T-helper 22 cell (primary cell): Measurements from ENCODE around the gene ARL2.
"Not testable (repeated sequence)": the region's sequence is repeated elsewhere in the genome, so short reads cannot be mapped to it uniquely, and the experiment has no call there.

Experiments
- DNase-seq: peaks from one replicate; pipeline ENCODE4 v3.0.0-alpha.2; 2020; ENCODE audit warnings: low read depth

The ARL2 gene

GRCh38 chr11:65013888-65014725, at the start of gene ARL2:
TSS of gene ARL2 (plus strand) at chr11:65014160. CDS start at chr11:65014208, 48 bp downstream.
- DNase-seq, result peak; percentile 77

GRCh38 chr11:64967375-64967774, 46.6 kb upstream of the ARL2 start:
- no peak for DNase-seq

- no peak for DNase-seq
These were observed 44.8 kb upstream of the ARL2 start for GRCh38 chr11:64969209-64969608.

- no peak for DNase-seq
These were observed 43.2 kb upstream of the ARL2 start for GRCh38 chr11:64970731-64971151.

GRCh38 chr11:64971421-64972233, 42.3 kb upstream of the ARL2 start, which contains the start of gene MAJIN:
TSS of gene MAJIN (minus strand) at chr11:64972108. CDS start at chr11:64959405, 12,703 bp downstream.
- peak; percentile 71 for DNase-seq

GRCh38 chr11:64974124-64974523, 39.8 kb upstream of the ARL2 start:
- DNase-seq, result no peak

GRCh38 chr11:64976651-64977050, 37.3 kb upstream of the ARL2 start:
- no peak for DNase-seq

DNA sequence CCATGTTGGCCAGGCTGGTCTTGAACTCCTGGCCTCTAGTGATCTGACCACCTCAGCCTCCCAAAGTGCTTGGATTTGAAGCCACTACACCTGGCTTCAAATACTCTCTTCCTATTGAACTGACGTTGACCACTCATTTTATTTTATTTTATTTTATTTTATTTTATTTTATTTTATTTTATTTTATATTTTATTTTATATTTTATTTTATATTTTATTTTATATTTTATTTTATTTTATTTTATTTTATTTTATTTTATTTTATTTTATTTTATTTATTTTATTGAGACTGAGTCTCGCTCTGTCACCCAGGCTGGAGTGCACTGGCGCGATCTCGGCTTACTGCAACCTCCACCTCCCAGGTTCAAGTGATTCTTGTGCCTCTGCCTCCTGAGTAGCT, 30.6 kb upstream of the ARL2 start:
- not testable (repeated sequence) for DNase-seq

DNA sequence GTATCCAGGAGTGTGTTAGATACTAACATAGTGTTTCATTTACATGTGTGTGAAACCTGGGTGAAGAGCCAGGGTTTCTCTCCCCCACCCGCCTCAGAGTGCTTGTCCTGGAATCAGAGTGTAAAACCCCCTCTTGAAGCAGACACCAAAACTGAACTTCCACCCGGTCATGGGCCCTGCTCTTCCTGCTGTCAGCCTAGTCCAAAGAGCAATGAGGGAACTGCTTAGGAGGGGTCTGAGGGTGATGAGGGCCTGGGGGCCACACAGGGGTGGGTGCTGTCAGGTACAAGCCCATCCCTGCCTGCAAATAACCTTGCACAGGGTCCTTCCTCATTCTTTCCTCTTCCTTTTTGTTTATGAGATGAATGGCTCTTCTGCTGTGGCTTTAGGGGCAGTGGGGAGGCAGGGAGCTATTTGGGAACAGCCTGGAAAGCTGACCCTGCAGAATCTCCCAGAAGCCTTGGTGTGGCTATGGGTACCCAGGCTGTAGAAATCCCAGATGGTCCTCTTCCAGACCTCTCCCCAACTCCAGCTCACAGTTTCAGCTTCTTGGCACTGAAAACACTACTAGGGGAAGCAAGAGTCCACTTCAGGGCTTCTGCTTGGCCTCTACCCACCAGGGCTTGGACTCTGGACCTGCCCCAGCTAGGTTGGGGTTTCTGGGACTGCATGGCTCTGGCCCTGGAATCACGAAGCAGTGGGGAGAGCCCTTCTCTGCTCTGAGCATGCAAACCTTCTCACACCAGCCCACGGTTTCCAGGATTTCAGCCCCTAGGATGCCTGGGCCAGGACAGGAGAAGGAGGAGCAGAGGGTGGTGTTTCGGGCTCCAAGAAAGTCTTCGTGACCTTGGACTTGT, 25.7 kb upstream of the ARL2 start:
- no peak for DNase-seq

DNA sequence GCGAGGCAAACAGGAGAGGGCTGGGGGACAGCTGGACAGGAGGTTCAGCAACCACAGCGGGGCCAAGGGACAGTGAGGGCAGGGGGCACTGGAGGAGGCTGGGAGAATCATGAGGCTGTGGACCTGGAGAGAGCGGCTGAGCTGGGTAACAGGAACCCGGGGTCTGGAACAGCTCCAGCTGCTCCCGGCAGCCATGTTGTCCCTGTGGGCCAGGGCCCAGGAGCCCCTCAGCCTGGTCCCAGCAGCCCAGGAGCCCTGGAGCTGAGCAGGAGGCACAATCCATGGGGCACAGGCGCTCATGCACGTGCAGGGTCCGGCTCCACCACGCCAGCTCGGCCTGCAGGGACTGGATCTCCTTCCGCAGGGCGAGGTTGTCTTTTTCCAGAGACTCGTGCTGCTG, 24.5 kb upstream of the ARL2 start:
- no peak for DNase-seq

DNA sequence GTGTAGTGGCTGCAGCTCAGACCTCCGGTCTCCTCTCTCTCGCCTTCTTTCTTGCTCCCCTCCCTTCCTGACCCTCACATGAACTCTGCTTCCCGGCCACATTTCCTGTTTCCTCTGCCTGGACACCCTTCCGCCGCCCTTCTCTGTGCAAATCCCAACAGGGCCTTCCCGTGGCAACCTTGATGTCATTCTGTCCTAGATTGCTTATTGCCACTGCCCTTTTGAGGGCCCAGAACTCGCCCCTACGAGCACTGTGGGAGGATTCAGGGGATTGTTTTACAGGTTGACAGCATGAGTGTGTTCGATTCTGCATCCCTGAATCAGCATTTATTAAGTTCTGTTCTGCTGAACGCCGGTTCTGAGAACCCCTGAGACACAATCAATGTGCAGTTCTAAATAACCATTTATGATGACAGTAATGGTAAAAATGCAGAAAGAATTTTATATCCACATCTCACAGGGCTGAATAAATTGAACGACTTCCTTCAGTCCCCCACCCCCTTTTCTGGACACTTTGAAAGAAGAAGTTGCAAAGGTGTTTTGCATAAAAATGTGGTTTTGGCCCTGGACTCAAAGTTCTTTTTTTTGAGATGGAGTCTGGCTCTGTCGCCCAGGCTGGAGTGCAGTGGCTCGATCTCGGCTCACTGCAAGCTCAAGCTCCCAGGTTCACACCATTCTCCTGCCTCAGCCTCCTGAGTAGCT, 23.6 kb upstream of the ARL2 start:
- no peak for DNase-seq

DNA sequence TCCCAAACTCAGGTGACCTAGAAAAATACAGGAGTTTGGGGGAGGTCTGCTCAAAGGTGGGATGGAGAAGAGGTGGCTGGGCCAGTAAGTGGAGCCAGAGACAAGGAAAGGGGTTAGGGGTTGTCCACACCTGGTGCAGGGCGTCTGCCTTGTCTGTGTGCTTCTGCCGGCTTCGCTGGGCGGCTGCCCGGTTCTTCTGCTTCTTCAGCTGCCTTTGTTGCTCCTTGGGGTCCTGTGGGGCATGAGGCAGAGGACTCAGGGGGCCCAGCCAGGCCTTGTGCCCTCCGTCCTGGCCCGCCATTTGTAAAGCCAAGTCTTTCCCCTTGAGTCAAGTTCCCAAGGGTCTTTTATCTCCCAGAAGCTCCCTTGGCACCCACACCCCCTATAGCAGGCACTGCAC, 19.6 kb upstream of the ARL2 start:
- DNase-seq, result no peak

- DNase-seq, result no peak
These were observed 17.6 kb upstream of the ARL2 start for GRCh38 chr11:64996327-64996709.

DNA sequence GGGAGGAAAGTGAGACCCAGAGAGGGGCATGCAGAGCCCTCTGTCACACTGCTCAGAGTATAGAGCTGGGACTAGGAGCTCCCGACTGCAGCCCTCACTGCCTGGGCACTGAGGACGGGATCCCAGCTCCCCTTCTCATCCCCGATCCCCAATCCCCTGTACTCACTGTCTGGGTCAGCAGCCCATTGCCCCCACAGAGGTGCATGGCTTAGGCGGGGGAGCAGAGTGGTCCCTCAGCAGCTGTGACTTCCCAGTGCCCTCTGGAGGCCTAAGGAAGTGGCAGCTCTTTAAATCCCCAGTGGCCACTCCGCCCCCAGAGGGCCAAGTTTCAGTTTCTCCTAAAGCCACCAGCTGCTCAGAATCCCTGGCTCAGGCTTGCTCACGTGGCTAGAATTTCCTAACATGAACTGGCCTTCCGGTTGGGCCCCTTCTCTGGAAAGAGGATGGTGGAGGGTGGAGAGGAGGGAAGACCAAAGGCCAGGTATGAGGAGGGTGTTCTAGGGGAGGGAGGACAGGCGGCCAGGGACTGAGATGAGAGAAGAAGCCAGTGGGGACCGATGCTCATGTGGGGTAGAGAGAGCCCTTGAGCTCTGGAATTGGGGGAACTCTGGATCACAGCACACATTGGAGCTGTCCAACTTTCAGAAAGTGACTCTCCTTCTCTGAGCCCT, 17.1 kb upstream of the ARL2 start, which contains the start of gene BATF2:
Gene BATF2 (minus strand): TSS at position 262 of the 671 bp plus-strand sequence. CDS start 57 bp downstream, at position 205.
- DNase-seq, result no peak

- DNase-seq, result no peak
These were observed 15.8 kb upstream of the ARL2 start for GRCh38 chr11:64998141-64998540.

DNA sequence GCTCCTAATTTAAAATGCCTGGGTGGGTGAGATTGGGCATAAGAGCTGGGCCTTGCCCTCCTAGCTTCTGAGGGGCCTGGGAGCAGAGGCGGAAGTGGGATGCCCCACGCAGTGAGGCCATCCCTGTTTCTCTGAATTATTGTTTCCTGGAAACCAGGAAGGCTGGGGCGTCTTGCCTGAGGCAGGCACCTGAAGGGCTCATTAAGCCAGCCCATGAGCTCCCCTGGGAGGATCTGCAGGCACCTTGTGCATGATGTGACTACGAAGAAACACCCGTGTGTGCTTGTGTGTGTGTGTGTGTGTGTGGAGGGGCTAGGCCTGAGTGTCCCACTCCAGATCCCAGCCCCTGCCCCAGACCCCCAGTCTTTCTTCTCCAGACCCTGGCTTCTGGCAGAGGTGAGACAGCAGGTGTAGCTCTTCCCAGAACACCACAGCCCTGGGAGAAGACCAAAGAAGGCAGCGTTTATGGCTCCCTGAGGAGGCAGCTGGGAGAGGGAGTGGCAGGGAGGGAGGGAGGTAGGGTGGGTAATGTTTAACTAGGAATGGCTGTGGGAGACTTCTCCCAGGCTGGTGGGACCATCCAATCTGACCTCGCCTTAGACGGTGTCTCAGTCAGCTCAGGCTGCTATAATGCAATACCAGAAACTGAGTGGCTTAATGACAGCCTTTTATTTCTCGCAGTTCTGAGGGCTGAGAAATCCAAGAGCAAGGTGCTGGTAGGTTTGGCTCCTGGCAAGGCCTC, 15.1 kb upstream of the ARL2 start:
- no peak for DNase-seq

GRCh38 chr11:64999478-64999877, 14.5 kb upstream of the ARL2 start:
- no peak for DNase-seq

- no peak for DNase-seq
These were observed 11.3 kb upstream of the ARL2 start for GRCh38 chr11:65002706-65003105.

DNA sequence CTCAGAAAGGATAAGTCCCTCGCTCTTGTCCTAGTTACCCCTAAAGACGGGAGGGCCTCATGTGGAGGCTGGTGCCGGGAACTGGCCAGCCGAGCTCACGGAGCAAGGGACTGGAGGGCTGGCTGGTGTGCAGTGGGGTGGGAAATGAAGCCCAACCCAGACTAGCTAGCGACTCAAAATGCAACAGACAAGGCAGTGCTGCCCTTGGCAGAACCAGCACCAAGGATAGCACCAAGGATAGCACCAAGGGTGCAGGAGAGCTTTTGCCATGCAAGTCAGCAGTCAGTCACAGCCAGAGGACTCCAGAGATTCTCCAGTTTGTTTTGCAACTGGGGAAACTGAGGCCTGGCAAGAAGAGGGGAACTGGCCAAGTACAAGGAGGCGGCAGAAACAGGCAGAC, 10.7 kb upstream of the ARL2 start:
- no peak for DNase-seq

DNA sequence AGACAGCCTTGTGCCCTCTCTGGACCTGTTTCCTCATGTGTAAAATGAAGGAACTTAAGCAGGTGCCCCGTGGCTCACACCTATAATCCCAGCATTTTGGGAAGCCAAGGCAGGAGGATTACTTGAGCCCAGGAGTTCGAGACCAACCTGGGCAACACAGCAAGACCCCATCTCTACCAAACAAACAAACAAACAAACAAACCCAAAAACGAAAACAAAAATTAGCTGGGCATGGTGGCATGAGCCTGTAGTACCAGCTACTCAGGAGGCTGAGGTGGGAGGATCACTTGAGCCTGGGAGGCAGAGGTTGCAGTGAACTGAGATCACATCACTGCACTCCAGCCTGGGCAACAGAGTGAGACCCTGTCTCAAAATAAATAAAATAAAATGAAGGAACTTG, 10.0 kb upstream of the ARL2 start:
- not testable (repeated sequence) for DNase-seq
